Endometrial microvascular endothelial cells (primary cell): ENCODE results near the gene C9orf78. TPM values are rescaled to one million over a fixed set of nuclear protein-coding genes. Genes with fewer than 3 reads are reported as not detected.
"Not testable (repeated sequence)": the region's sequence is repeated elsewhere in the genome, so short reads cannot be mapped to it uniquely, and the experiment has no call there.

Experiments used
- in situ Hi-C: cut with HindIII; loops from 2 replicates; pipeline ENCODE4 v1.10.0; 2017; ENCODE audit warnings: low sequenced_read_pairs, low pct_unique_long_range_greater_than_20kb; ENCODE audit errors: inconsistent ontology term
- total RNA-seq: library from RNA; depleted of rRNA; stranded (reverse); fragments of >200 nt; gene quantifications from one replicate; pipeline ENCODE4 v1.2.3, GENCODE V29; 2015; ENCODE audit errors: inconsistent ontology term

C9orf78 gene
- total RNA-seq, 1 donor from 2014 or later: 45.3 TPM

- in situ Hi-C loops: no loop called here
Measured at GRCh38 chr9:129822898-129823541, 12.1 kb downstream of the C9orf78 start.

- in situ Hi-C loops: no loop called here
Measured at GRCh38 chr9:129816501-129817435, 18.3 kb downstream of the C9orf78 start.

DNA sequence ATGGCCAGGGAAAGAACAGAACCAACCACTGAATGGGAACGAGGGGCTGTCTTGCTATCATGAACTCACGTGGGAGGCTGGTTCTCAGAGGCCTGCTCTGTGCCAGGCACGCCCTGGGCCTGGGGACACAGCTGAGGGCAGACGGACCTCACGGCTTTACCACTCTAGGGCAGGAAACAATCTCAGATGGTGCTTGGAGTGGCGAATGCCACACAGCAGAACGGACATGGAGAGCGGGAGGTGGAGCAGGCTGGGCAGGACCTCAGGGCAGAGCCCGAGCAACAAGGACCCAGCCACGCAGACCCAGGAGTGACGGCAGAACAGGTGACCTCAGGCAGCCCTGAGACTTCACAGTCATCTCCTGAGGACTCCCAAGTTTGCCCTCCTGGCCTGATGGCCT, 19.8 kb downstream of the C9orf78 start:
- in situ Hi-C loops: no loop called here

DNA sequence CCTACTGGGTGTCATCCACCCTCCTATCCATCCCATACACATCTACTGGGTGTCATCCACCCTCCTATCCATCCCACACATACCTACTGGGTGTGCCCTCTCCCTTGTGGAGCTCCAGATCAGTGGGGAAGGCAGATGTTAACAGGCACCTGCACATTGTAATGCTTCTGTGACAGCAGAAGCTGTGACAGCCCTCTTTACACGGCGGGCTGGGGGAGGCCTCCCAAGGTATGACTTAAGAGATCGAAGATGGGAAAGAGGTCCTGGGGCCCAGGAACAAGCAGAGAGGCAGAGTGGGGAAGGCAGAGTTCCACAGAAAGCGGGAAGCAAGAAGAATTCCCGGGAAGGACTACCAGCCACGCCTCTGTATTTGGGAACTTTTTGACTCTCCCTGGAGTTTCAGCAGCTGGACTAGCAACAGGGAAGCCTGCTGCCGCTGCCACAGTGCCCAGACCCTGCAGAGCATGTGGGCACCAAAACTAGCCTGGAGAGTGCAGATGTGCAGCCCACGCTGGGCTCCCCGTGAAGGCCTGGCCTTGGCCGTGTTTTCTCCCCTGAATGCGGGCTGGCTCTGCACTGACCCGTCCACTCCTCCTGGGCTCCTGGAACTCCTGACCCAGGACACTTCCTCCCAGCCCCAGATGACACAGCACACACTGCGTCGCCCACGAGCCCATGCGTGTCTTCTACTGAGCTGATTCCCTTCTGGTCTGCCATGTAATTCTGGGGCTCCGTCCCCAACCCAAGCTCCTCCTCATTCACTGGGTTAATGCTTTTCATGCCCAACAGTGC, 20.4 kb downstream of the C9orf78 start:
- in situ Hi-C loops: no loop called here

DNA sequence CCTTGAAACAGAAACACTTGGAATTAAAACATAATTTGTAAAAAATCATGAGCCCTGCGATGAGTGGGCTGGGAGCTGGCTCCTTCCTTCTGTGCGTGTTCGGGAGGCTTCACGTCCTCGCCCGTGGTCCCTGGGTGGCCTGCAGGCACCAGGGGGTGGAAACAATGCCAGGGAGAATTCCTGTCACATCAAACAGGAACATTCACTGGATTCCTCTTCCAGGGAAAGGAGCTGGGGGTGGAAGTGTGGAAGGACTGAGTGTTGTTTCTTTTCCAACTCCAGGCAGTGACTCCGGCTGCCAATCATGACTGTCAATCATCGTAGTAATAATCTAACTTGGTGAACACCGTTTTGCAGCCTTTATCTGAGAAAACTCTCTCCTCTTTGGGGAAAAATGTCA, 21.4 kb downstream of the C9orf78 start:
- in situ Hi-C loops: no loop called here

- in situ Hi-C loops: no loop called here
Measured at GRCh38 chr9:129812385-129812784, 22.7 kb downstream of the C9orf78 start.

DNA sequence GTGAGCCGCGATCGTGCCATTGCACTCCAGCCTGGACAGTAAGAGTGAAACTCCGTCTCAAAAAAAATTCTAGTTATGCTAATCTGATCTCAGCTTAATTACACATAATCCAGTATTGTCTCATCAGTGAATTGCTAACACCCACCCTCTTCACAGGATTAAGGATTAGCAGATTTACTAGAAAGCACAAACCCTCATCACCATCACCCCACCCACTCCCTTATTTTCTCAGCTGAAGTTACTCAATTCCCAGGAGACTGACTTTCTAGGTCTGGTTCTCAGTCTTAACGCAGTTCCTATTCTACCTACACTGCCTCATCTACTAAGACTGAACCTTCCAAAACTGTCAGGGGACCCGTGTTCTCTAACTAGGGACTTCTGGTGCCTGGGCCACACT, 23.1 kb downstream of the C9orf78 start:
- in situ Hi-C loops: no loop called here

DNA sequence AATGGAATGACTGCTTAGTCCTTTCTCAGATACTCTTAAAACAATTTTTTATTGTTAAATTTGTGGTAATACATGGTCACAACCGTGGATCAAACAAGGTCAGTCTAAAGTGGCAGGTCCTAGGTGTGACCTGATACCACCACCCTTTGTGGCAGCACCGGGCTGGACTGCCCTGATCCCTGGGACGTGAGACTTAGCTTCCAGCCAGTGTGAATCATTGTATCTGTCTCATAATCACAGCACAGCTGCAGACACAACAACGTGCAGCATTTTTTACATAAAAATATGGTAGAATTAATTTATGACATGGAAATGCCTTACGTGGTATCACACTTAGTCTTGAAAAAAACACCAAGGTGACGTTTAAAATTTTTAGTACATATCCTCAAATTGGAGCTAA, 24.3 kb downstream of the C9orf78 start:
- in situ Hi-C loops: no loop called here

DNA sequence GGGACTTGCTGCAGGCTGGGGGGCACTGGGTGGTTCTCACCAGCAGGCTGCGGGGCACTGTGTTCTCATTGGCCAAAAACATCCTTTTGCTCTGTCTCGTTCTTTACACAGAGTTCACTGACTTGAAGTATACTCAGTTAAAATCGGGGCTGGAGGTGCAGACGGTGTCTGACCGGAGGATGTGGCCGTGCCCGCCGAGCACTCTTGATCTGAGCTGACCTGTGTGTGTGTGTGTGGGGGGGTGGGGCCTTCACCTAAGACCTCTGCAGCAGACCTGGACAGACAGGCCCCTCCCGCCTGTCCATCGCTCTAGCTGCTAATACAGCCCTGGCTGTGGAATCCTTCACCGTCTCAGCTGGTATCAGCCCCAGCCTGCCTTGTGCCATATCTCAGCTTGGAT, 25.0 kb downstream of the C9orf78 start:
- in situ Hi-C loops: no loop called here

DNA sequence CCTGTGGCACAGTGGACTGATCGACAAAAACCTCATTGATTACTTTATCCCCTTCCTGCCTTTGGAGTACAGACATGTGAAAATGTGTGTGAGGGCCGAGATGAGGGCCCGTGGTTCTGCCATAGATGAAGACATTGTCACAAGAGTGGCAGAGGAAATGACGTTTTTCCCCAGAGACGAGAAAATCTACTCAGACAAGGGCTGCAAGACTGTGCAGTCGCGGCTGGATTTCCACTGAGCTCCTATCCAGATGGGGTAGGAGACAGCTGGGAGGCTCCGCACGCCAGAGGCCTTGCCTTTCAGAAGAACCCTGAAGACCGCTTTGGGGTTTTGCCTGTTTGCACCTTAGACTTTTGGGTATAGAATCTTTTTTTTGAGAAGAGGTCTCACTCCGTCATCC, 25.7 kb downstream of the C9orf78 start:
- in situ Hi-C loops: no loop called here

DNA sequence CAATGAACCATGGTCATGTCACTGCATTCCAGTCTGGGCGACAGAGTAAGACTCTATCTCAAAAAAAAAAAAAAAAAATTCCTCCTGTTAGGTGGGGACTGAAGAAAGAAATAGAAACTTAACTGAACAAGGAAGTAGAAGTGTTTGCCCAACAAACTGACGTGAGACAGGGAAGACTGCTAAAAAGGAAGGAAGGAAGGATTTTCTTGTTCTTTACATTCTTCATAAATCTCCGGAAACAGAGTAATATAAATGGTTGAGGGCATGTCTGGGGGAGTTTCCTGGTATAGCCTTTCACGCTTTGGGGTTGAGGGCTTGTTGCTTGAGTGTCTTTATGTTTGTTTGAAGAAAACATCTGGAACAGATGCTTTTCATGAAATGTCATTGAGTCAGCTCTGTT, 29.0 kb downstream of the C9orf78 start:
- in situ Hi-C loops: no loop called here

- in situ Hi-C loops: no loop called here
Measured at GRCh38 chr9:129803676-129804060, 31.4 kb downstream of the C9orf78 start.

DNA sequence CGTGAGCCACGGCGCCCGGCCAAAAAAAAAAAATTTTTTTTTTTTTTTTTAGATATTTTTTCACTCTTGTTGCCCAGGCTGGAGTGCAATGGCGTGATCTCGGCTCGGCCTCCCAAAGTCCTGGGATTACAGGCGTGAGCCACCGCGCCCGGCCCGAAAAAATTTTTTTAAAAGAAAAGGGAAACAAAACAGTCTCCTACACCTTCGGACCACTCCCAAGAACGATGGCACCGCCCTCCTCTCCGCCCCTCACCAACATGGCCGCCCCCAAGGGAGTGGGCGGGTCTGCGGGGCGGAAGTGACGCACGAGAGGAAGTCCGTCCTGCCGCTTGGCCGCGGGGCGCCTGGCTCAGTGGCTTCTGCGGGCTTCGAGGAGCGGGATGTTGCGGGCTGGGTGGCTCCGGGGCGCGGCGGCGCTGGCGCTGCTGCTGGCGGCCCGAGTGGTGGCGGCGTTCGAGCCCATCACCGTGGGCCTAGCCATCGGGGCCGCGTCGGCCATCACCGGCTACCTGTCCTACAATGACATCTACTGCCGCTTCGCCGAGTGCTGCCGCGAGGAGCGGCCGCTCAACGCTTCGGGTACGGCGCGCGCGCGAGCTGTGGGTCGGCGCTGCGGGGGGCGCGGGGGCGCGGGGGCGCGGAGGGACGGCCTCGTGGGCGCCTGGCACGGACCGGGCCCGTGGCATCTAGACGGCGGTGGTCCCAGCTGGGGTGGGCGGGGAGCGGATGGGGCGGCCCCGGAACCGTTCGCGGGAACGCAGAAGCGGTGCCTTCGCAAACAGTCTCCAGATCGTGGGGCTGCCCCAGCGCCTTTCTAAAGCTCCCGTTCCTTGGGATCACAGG, 32.0 kb downstream of the C9orf78 start, which contains the start of gene TOR1B:
TOR1B (plus strand) TSS at position 352 of the 843 bp plus-strand sequence; CDS start at position 381, 29 bp downstream.
- in situ Hi-C loops: no loop called here

DNA sequence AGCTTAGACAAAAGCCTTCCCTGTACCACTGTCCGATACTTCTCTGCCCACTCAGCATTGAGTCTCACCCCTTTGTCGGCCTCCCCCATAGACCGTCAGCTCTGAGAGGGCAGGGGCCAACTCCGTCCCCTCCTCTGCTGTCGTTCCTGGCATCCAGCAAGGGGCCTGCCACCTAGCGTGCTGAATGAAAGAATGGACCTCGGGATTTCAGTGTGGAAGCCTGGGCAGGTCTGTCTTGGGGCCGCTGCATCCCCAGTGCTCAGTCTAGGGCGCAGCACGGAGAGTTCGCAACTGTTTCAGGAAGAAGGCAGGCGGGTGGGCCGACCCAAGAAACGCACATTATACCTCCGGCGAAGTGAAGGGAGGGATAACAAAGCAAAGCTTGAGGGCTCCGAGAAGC, 33.6 kb downstream of the C9orf78 start:
- in situ Hi-C loops: no loop called here

- in situ Hi-C loops: no loop called here
Measured at GRCh38 chr9:129798973-129799372, 36.1 kb downstream of the C9orf78 start.

DNA sequence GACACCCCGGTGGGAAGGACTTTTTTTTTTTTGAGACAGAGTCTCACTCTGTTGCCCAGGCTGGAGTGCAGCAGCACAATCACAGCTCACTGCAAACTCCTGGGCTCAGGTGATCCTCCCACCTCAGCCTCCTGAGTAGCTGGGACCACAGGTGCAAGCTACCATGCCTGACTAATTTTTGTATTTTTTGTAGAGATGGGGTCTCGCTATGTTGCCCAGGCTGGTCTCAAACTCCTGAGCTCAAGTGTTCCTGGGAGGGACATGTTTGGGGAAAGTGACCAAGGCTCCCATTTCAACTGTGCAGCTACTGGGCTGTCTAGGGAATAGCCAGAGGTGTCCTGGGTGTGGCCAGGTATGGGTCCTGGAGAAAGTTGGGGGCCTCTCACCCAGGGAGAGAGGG, 39.0 kb downstream of the C9orf78 start:
- in situ Hi-C loops: not testable (repeated sequence)

DNA sequence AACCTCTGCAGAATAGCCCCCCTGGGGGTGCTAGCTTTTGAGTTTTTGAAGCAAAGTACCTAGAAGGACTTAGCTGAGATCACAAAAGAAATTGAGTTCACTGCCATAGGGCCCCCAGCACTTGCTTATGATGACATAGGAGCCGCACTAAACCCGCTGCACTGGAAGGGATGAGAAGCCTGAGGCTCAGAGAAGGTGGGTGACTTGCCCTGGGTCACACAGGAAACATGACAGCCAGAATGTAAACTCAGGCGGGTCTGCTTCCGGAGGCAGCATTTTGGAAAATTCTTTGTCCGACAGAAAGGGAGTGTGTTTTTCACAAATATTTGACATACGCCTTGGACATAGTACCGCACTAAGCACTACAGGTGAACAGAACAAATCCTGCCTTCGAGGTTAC, 40.5 kb downstream of the C9orf78 start:
- in situ Hi-C loops: no loop called here

DNA sequence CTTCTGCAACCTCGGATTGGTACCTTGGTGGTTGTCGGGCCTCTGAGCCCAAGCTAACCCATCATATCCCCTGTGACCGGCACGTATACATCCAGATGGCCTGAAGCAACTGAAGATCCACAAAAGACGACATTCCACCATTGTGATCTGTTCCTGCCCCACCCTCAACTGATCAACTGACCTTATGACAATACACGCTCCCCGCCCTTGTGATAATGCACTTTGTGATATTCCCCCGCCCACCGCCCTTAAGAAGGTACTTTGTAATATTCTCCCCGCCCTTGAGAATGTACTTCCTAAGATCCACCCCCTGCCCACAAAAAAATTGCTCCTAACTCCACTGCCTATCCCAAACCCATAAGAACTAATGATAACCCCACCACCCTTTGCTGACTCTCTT, 48.6 kb downstream of the C9orf78 start:
- in situ Hi-C loops: no loop called here

DNA sequence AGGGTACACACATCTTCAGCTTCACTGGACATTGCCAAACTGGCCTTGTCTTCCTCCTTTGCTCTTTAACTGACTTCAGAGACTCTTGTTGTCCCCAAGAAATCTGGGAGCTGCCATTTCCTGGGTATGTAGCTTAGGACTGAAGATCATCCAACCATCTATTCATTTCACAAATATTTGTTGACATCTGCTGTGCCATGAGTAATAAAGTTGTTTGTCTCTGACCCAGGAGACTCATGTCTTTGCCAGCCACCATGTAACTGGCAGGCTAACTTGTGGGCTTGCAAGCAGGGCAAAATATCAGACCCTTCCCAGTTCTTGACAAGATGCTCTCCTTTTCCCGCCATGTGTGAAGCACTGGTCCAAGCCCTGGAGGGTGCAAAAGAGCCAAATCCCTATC, 49.2 kb downstream of the C9orf78 start:
- in situ Hi-C loops: no loop called here
